ENCODE results near the gene TVP23C.
"Not testable (repeated sequence)": the region's sequence is repeated elsewhere in the genome, so short reads cannot be mapped to it uniquely, and the experiment has no call there.

Gene TVP23C

GRCh38 chr17:15508466-15508865, 54.8 kb downstream of the TVP23C start:
- Mint-ChIP-seq H3K27ac (no peak overlapping the region), H3K4me1 (peaks cover 3% of the 10 kb centered on the region), H3K9me3 (no peaks in the 10 kb centered on the region), H3K27me3 (no peaks in the 10 kb centered on the region), H3K4me3 (no peak overlapping the region), H3K36me3 (peaks cover 17% of the 10 kb centered on the region)

- Mint-ChIP-seq H3K4me1 (peaks cover 8% of the 10 kb centered on the region), H3K9me3 (no peaks in the 10 kb centered on the region), H3K36me3 (peaks cover 17% of the 10 kb centered on the region), H3K27ac (no peak overlapping the region), H3K4me3 (no peak overlapping the region), H3K27me3 (no peaks in the 10 kb centered on the region)
Measured at GRCh38 chr17:15507896-15508295, 55.4 kb downstream of the TVP23C start.

- Mint-ChIP-seq H3K36me3 (peaks cover 17% of the 10 kb centered on the region), H3K9me3 (no peaks in the 10 kb centered on the region), H3K27me3 (no peaks in the 10 kb centered on the region), H3K27ac (no peak overlapping the region), H3K4me1 (peaks cover 12% of the 10 kb centered on the region), H3K4me3 (no peak overlapping the region)
Measured at GRCh38 chr17:15507001-15507400, 56.3 kb downstream of the TVP23C start.

DNA sequence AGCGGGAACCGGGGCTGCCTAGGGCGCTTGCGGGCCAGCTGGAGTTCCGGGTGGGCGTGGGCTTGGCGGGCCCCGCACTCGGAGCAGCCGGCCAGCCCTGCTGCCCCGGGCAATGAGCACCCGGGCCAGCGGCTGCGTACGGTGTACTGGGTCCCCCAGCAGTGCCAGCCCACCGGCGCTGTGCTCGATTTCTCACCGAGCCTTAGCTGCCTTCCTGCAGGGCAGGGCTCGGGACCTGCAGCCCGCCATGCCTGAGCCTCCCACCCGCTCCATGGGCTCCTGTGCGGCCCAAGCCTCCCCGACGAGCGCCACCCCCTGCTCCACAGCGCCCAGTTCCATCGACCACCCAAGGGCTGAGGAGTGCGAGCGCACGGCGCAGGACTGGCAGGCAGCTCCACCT, 57.6 kb downstream of the TVP23C start:
- Mint-ChIP-seq H3K36me3 (peaks cover 20% of the 10 kb centered on the region), H3K4me1 (peaks cover 12% of the 10 kb centered on the region)
- not testable (repeated sequence) for H3K4me3 Mint-ChIP-seq, H3K27ac Mint-ChIP-seq, H3K9me3 Mint-ChIP-seq, H3K27me3 Mint-ChIP-seq

DNA sequence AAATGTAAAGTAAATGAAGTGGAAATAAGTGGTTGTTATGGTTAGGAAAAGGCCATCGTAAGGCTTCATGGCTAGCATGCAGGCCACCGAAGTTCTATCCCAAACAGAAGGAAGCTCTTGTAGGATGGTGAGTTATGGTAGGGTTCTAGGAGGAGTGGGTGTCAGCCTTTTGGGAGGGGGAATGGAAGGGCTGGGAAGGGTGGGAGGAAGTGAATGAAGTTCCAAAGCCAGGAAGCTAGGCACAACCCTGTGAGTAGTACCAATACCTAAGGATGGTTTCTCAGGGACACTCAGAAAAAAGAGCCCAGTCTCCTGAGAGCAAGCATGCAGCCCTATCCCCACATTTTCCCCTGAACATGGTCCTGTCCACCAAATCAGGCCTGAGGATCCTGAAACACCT, 59.6 kb downstream of the TVP23C start:
- Mint-ChIP-seq H3K4me1 (peaks cover 12% of the 10 kb centered on the region), H3K36me3 (peaks cover 16% of the 10 kb centered on the region), H3K9me3 (no peaks in the 10 kb centered on the region), H3K4me3 (no peak overlapping the region), H3K27me3 (no peaks in the 10 kb centered on the region), H3K27ac (peak overlapping the region; percentile 42)

- peaks cover 14% of the 10 kb centered on the region for H3K36me3 Mint-ChIP-seq
- peaks cover 12% of the 10 kb centered on the region for H3K4me1 Mint-ChIP-seq
- H3K27ac Mint-ChIP-seq: no peak overlapping the region
- no peak overlapping the region for H3K4me3 Mint-ChIP-seq
- H3K27me3 Mint-ChIP-seq: no peaks in the 10 kb centered on the region
- no peaks in the 10 kb centered on the region for H3K9me3 Mint-ChIP-seq
Measured at GRCh38 chr17:15502369-15503112, 60.7 kb downstream of the TVP23C start.

DNA sequence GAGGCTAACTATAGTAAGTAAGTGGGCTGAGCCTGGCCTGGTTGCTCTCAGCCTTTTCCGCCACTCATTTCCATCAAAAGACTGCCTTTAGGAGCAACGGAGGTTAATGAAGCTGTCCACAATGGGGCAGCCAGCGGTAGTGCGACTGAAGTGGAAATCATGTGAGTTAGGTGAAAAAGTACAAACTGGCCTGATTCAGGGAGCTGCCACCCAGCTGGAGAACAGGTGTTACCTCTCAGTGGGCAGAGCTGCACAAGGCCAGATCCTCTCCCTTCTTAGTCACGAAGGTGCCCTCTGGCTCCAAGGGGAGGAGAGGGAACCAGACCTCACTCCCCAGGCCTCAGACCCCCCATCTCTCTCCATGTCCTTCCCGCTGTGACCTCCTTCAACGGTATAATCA, 61.5 kb downstream of the TVP23C start:
- peaks cover 11% of the 10 kb centered on the region for H3K36me3 Mint-ChIP-seq
- no peak overlapping the region for H3K27ac Mint-ChIP-seq
- peaks cover 12% of the 10 kb centered on the region for H3K4me1 Mint-ChIP-seq
- no peaks in the 10 kb centered on the region for H3K27me3 Mint-ChIP-seq
- H3K4me3 Mint-ChIP-seq: no peak overlapping the region
- H3K9me3 Mint-ChIP-seq: no peaks in the 10 kb centered on the region

- Mint-ChIP-seq H3K4me1 (peaks cover 12% of the 10 kb centered on the region), H3K9me3 (no peaks in the 10 kb centered on the region), H3K4me3 (no peak overlapping the region), H3K27ac (no peak overlapping the region), H3K36me3 (peaks cover 7% of the 10 kb centered on the region), H3K27me3 (no peaks in the 10 kb centered on the region)
Measured at GRCh38 chr17:15501282-15501681, 62.0 kb downstream of the TVP23C start.

- no peaks in the 10 kb centered on the region for H3K27me3 Mint-ChIP-seq
Measured at GRCh38 chr17:15498107-15498506, 65.2 kb downstream of the TVP23C start.

GRCh38 chr17:15496735-15497670, 66.3 kb downstream of the TVP23C start:
- no peaks in the 10 kb centered on the region for H3K4me1 Mint-ChIP-seq
- H3K4me3 Mint-ChIP-seq: no peak overlapping the region
- no peaks in the 10 kb centered on the region for H3K9me3 Mint-ChIP-seq
- peaks cover 11% of the 10 kb centered on the region for H3K36me3 Mint-ChIP-seq
- no peaks in the 10 kb centered on the region for H3K27me3 Mint-ChIP-seq
- no peak overlapping the region for H3K27ac Mint-ChIP-seq

More at GRCh38 chr17:15498107-15498506, 65.2 kb downstream of the TVP23C start:
- Mint-ChIP-seq H3K4me1 (peaks cover 6% of the 10 kb centered on the region), H3K27ac (no peak overlapping the region), H3K36me3 (peaks cover 13% of the 10 kb centered on the region), H3K4me3 (no peak overlapping the region), H3K9me3 (no peaks in the 10 kb centered on the region)

GRCh38 chr17:15494821-15495220, 68.5 kb downstream of the TVP23C start:
- Mint-ChIP-seq H3K4me3 (no peak overlapping the region), H3K27ac (no peak overlapping the region), H3K27me3 (no peaks in the 10 kb centered on the region), H3K4me1 (no peaks in the 10 kb centered on the region), H3K9me3 (no peaks in the 10 kb centered on the region), H3K36me3 (peaks cover 16% of the 10 kb centered on the region)

DNA sequence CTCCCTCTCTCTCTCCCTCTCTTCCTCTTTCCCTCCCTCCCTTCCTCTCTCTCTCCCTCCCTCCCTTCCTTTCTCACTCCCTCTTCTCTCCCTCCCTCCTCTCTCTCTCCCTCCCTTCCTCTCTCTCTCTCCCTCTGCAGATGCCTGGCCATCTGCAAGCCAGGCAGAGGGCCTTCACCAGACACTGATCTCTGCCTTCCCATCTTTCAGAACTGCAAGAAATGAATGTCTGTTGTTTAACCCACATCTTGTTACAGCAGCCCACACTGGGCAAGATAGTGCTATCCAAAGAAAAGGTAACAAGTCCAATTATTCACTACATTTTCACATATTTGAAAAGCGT, 69.6 kb downstream of the TVP23C start:
- Mint-ChIP-seq H3K9me3 (no peaks in the 10 kb centered on the region), H3K36me3 (peaks cover 16% of the 10 kb centered on the region), H3K27me3 (no peaks in the 10 kb centered on the region), H3K27ac (no peak overlapping the region), H3K4me1 (no peaks in the 10 kb centered on the region), H3K4me3 (no peak overlapping the region)

GRCh38 chr17:15492791-15493692, 70.2 kb downstream of the TVP23C start:
- no peak overlapping the region for H3K27ac Mint-ChIP-seq
- H3K36me3 Mint-ChIP-seq: peaks cover 16% of the 10 kb centered on the region
- no peaks in the 10 kb centered on the region for H3K27me3 Mint-ChIP-seq
- H3K4me3 Mint-ChIP-seq: no peak overlapping the region
- H3K9me3 Mint-ChIP-seq: no peaks in the 10 kb centered on the region
- no peaks in the 10 kb centered on the region for H3K4me1 Mint-ChIP-seq

- Mint-ChIP-seq H3K27me3 (no peaks in the 10 kb centered on the region), H3K9me3 (no peaks in the 10 kb centered on the region), H3K4me1 (no peaks in the 10 kb centered on the region), H3K36me3 (peaks cover 19% of the 10 kb centered on the region), H3K4me3 (no peak overlapping the region), H3K27ac (no peak overlapping the region)
Measured at GRCh38 chr17:15492186-15492585, 71.1 kb downstream of the TVP23C start.

GRCh38 chr17:15490634-15491261, 72.5 kb downstream of the TVP23C start:
- no peaks in the 10 kb centered on the region for H3K9me3 Mint-ChIP-seq
- H3K36me3 Mint-ChIP-seq: peaks cover 19% of the 10 kb centered on the region
- H3K27ac Mint-ChIP-seq: no peak overlapping the region
- H3K27me3 Mint-ChIP-seq: no peaks in the 10 kb centered on the region
- H3K4me1 Mint-ChIP-seq: no peaks in the 10 kb centered on the region
- H3K4me3 Mint-ChIP-seq: no peak overlapping the region
